Ectodermal cell (in vitro differentiated cells): ENCODE data around the gene PKNOX2.

Experiments
- H3K27ac ChIP-seq: 2 replicates; pipeline ENCODE4 v1.7.0; 2013; ENCODE audit warnings: mild to moderate bottlenecking, low read depth, low read length; ENCODE audit not compliant: insufficient read depth, poor library complexity, severe bottlenecking
- H3K27me3 ChIP-seq: 2 replicates; pipeline ENCODE4 v1.7.0; 2013; ENCODE audit warnings: mild to moderate bottlenecking, low read length; ENCODE audit not compliant: insufficient read depth, control insufficient read depth, poor library complexity, severe bottlenecking
- H3K36me3 ChIP-seq: one replicate; pipeline ENCODE4 v1.7.0; 2013; ENCODE audit warnings: low read length; ENCODE audit not compliant: control insufficient read depth, insufficient read depth
- H3K4me1 ChIP-seq: one replicate; pipeline ENCODE4 v1.7.0; 2013; ENCODE audit warnings: low read length; ENCODE audit not compliant: control insufficient read depth, insufficient read depth
- H3K4me3 ChIP-seq: 2 replicates; pipeline ENCODE4 v1.7.0; 2013; ENCODE audit warnings: low read depth, low read length, control low read depth; ENCODE audit not compliant: insufficient read depth
- H3K9me3 ChIP-seq: 2 replicates; pipeline ENCODE4 v1.7.0; 2013; ENCODE audit warnings: mild to moderate bottlenecking, low read length, moderate library complexity; ENCODE audit not compliant: control insufficient read depth
- WGBS, 2 experiments: methylation state at CpG; one replicate each; pipeline ENCODE4 v1.1.7; 2013; ENCODE audit warnings: missing lambda C conversion rate in 2 of 2; 5-methylcytosine and 5-hydroxymethylcytosine counted together

Gene PKNOX2

DNA sequence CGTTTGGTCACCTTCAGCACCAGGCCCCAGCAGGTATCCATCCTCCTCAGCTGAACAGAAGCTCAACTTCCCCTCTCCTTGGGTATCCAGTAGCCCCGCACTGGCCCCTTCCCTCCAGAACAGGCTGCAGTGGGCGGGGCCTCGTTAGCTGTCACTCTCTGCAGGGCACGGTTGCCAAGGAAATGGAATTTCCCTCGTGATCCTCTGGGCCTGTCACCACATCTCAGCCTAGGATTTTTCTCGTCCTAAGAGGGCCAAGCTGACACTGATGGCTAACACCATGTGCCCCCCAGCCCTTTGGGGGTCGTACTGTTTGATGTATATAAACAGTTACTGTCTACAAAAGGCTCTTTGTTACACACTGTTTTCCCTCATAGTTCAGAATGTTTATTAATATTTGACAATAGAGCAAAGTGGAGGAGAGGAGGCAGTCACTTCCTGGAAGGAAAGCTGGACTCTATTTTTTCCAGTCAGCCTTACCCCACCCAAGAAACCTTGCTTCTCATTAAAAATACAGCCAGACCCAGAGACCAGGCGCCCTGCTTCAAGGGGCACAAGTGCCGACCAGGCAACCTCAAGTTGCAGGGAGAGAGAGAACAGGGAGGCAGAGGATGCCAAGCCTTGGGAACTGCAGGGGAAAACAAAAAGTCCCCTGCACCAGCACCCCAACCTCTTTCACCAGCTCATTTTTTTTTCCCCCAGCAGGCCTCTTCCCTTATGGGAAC, 287.0 kb downstream of the PKNOX2 start:
- Histone ChIP-seq H3K27ac (peak overlapping the region; percentile 65), H3K27me3 (no peaks in the 10 kb centered on the region), H3K36me3 (peaks cover 3% of the 10 kb centered on the region), H3K4me1 (peaks cover 12% of the 10 kb centered on the region), H3K9me3 (no peaks in the 10 kb centered on the region), H3K4me3 (no peak overlapping the region)
- WGBS, 2 experiments = 24 to 26% methylated on average over 9 to 10 of the region's 10 CpGs

DNA sequence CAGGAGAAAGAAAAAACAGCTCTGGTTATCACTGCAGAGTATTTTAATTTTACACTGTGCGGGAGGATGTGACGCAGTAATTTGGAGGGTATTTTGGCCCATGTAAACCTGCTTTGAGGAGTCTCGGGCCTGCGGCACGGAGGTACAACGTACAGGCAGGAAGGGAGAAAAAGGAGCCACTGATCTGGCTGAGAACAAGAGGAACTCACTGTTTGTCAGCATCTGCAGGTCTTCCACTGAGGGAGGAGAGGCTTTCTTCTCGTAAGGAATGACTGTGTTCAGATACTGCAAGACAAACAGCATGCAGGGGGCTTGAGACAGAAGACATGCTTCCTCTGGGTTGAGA, 287.5 kb downstream of the PKNOX2 start:
- WGBS, 2 experiments = 89 to 91% methylated on average over 7 of the region's 7 CpGs
- Histone ChIP-seq H3K9me3 (no peaks in the 10 kb centered on the region), H3K27me3 (no peaks in the 10 kb centered on the region), H3K4me1 (peaks cover 12% of the 10 kb centered on the region), H3K36me3 (peaks cover 3% of the 10 kb centered on the region), H3K4me3 (no peak overlapping the region), H3K27ac (no peak overlapping the region)

DNA sequence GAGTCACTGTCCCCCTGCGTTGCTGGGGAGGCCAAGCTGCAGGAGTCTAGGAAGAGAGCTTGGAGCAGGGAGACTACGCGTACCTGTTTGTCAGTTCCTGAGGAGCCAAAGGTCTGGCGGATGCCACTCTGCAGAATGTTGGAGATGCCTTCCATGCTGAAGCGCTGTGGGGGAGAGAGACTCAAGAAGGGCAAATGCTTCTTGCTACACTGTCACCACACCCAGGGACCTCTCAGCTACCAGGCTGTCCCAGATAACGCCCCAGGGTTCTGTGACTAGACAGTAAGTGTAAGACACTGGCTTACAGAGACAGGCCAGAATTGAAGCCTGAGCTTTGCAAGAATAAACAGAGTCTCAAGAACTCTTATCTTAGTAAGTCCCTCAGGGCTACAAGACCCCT, 289.5 kb downstream of the PKNOX2 start:
- H3K27ac ChIP-seq = no peak overlapping the region
- no peak overlapping the region for H3K4me3 ChIP-seq
- H3K36me3 ChIP-seq = no peaks in the 10 kb centered on the region
- no peaks in the 10 kb centered on the region for H3K9me3 ChIP-seq
- WGBS, 2 experiments = 91 to 95% methylated on average over 6 of the region's 6 CpGs
- H3K27me3 ChIP-seq = no peaks in the 10 kb centered on the region
- H3K4me1 ChIP-seq = peaks cover 16% of the 10 kb centered on the region

DNA sequence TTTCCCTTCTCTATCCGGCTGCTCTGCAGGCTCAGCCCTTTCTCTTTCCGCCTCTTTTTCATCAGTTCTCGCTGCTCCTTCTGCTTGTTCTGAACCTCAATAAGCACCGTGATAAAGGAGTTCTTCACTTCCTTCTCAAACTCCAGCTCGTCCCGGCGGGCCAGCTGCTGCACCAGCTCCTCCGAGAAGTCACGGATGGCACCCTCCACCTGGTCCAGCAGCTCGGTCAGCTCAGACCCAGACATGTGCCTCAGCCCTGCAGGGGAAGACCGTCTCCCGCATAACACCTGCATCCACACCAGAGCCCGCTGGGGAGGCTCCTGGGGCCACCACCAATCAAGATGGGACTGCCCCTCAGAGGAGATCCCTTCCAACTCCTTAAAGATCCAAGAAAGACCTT, 291.3 kb downstream of the PKNOX2 start:
- no peaks in the 10 kb centered on the region for H3K27me3 ChIP-seq
- H3K4me1 ChIP-seq = peaks cover 16% of the 10 kb centered on the region
- H3K9me3 ChIP-seq = no peaks in the 10 kb centered on the region
- 94 to 95% methylated on average over 13 of the region's 13 CpGs for WGBS, 2 experiments
- no peak overlapping the region for H3K27ac ChIP-seq
- H3K36me3 ChIP-seq = no peaks in the 10 kb centered on the region
- H3K4me3 ChIP-seq = no peak overlapping the region

DNA sequence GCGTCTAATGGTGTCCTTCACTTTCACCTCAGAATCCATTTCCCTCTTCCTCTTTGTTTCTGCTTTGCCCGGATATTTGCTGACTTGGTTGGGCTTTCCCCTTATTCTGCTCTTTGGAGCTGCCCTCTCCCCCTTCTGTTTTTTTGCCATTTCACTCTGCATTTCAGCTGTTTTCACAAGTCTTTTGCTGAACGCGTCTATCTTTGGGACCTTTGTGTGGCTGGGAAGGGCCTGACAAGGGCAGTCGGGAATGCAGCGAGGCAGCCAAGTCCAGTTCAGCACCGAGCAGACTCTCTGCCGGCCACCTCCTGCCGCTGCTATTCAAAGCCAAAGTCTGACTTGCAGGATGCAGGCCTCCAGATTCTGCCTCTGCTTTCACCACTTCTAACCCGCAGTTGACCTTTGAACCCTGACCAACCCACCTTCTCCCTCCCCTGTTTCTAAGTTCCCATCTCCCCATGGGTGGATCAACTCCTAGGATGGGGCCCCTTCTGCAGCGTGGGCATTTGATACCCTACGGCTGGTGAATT, 293.3 kb downstream of the PKNOX2 start:
- Histone ChIP-seq H3K27me3 (no peaks in the 10 kb centered on the region), H3K4me1 (peaks cover 5% of the 10 kb centered on the region), H3K4me3 (no peak overlapping the region), H3K36me3 (no peaks in the 10 kb centered on the region), H3K9me3 (no peaks in the 10 kb centered on the region), H3K27ac (peak overlapping the region; percentile 33)
- 58 to 59% methylated on average over 12 of the region's 12 CpGs for WGBS, 2 experiments

DNA sequence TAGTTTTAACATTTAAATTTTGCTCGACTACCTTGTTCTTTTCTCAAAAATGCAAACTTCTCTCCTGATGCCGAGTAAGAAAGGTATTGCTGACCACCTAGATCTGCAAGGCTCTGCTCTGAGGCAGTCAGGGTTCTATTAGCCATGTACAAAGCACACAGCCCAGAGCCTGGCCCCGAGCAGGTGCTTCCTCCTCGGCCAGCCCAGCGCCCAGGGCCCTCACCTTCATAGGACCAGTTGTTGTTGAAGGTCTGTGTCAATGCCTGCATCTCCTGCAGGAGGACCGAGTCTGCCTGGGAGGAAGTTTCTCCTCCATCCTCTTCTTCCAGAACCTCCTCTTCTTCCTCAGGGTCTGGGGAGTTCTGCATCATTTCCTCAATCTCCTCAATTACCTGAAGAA, 295.7 kb downstream of the PKNOX2 start:
- Histone ChIP-seq H3K27me3 (no peaks in the 10 kb centered on the region), H3K36me3 (no peaks in the 10 kb centered on the region), H3K4me3 (no peak overlapping the region), H3K27ac (no peak overlapping the region), H3K4me1 (peaks cover 11% of the 10 kb centered on the region), H3K9me3 (no peaks in the 10 kb centered on the region)
- 93 to 95% methylated on average over 6 of the region's 6 CpGs for WGBS, 2 experiments

DNA sequence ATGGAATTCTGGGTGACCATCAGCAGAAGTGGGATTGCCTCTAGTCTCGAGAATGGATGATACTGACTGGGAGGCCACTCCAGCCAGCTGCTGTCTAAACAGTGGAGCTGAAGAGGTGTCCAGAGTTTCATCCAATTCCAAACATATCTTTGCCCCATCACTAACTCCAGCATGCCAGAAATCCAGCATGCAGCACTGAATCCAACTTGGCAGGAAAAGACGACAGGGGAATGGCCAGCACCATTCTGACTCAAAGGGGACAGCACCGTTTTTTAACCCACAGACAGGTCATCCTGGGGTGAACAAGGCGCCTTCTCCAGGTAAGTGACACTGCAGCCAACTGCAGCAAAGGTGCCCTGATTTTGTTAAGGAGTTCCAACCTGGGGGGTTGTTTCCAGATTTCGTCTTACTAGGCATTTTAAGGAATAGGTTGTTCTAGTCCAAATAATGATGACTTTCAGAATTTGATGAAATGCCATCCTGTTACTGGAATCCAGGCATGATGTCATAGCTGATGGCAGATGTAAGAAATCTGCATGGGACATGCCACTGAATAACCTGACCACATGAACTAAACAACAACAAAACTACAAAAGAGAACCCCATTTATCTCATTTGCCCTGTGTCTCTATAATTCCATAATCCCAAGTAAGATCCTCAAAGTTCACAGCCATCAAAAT, 299.2 kb downstream of the PKNOX2 start:
- H3K4me1 ChIP-seq = peaks cover 8% of the 10 kb centered on the region
- no peaks in the 10 kb centered on the region for H3K27me3 ChIP-seq
- no peak overlapping the region for H3K4me3 ChIP-seq
- 93 to 95% methylated on average over 5 of the region's 5 CpGs for WGBS, 2 experiments
- no peak overlapping the region for H3K27ac ChIP-seq
- H3K36me3 ChIP-seq = no peaks in the 10 kb centered on the region
- H3K9me3 ChIP-seq = no peaks in the 10 kb centered on the region

DNA sequence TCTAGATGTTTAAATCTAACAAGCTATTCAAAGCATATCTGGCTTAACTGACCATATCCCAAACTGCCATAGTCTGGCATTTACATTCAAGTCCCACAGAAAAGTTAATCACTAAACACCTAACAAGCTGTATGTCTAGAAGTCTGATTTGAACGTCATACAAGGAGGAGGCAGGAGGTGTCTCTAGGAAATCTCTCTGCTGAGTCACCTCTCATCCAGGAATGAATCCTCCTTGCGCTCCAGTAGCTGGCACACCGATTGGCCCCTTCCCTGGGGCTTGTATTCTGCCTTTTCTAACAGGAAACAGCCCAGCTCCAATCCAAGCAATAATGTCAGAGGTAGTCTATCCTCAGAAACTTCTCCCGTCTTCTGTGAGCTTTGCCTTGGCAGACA, 299.7 kb downstream of the PKNOX2 start:
- no peak overlapping the region for H3K27ac ChIP-seq
- H3K4me3 ChIP-seq = no peak overlapping the region
- peaks cover 8% of the 10 kb centered on the region for H3K4me1 ChIP-seq
- no peaks in the 10 kb centered on the region for H3K27me3 ChIP-seq
- no peaks in the 10 kb centered on the region for H3K36me3 ChIP-seq
- 88 to 90% methylated on average over 4 of the region's 4 CpGs for WGBS, 2 experiments
- H3K9me3 ChIP-seq = no peaks in the 10 kb centered on the region

DNA sequence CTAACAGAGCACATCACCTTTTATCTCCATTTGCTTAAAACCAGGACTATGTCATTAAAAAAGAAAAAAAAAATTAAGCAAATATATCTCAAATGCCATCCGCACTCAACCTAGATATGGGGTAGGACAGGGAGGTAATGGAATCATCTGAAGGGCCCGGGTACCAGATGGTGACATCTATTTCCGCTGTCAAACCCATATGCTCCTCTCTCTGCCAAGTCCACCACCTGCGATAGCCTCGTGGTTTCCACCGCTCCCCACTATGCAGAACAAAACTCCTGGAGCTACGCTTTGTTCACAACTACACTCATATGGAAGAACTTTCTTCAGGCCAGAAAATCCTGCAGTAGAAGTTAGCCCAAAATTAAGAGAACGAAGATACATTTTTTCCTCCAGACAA, 300.1 kb downstream of the PKNOX2 start:
- peaks cover 8% of the 10 kb centered on the region for H3K4me1 ChIP-seq
- no peak overlapping the region for H3K27ac ChIP-seq
- H3K27me3 ChIP-seq = no peaks in the 10 kb centered on the region
- H3K4me3 ChIP-seq = no peak overlapping the region
- no peaks in the 10 kb centered on the region for H3K9me3 ChIP-seq
- no peaks in the 10 kb centered on the region for H3K36me3 ChIP-seq
- 94 to 95% methylated on average over 8 of the region's 8 CpGs for WGBS, 2 experiments

DNA sequence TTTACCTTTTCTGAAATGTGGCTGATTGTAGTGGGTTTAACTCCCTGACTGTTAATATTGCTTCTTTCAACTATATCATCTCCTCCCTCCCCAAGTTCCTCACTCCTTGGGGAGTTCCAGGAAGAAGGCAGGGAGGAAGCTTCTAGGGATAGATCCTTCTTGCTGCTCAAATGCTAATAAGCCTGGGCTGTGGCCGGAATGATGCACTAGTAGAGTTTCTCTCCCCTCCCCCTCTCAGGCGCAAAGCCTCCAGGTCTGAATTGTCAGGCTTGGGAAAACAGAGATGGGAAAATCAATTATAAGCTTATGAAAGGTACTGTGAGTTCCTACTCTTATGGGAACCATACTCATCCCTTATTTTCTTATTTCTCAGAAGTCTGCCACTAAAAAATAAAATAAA, 300.7 kb downstream of the PKNOX2 start:
- H3K36me3 ChIP-seq = no peaks in the 10 kb centered on the region
- H3K4me1 ChIP-seq = peaks cover 8% of the 10 kb centered on the region
- H3K27me3 ChIP-seq = no peaks in the 10 kb centered on the region
- WGBS, 2 experiments = 20% methylated on average over 1 of the region's 2 CpGs; no CpG with 5 or more reads in 1 of the 2 experiments
- H3K27ac ChIP-seq = no peak overlapping the region
- no peaks in the 10 kb centered on the region for H3K9me3 ChIP-seq
- H3K4me3 ChIP-seq = no peak overlapping the region
